ENCODE results near the gene NEDD4. TPM values are rescaled to one million over a fixed set of nuclear protein-coding genes. Genes with fewer than 3 reads are reported as not detected.
A peak's percentile ranks its signal among the peaks of the same experiment; 100 is the strongest.

The NEDD4 gene
- total RNA-seq, 1 experiment from 2014 or later, result 57.7 TPM

GRCh38 chr15:55796321-55796965, 197.0 kb downstream of the NEDD4 start:
- POLR2A ChIA-PET, result interaction anchor here (0.7 to 1.0 kb wide), 3 partner anchors 10 to 147 kb away, joined by 3 to 5 read pairs (median 3); no protein-coding TSS in a partner anchor

GRCh38 chr15:55795031-55795430, 198.4 kb downstream of the NEDD4 start:
- Mint-ChIP-seq H3K27ac (ENCODE audit: low read depth, unreplicated experiment) (no peak overlapping the region), H3K9me3 (ENCODE audit: unreplicated experiment) (no peaks in the 10 kb centered on the region), H3K4me3 (ENCODE audit: unreplicated experiment) (no peak overlapping the region), H3K4me1 (ENCODE audit: insufficient read depth, unreplicated experiment) (peaks cover 29% of the 10 kb centered on the region), H3K27me3 (ENCODE audit: insufficient read depth, unreplicated experiment) (no peaks in the 10 kb centered on the region), H3K36me3 (ENCODE audit: insufficient read depth, unreplicated experiment) (no peaks in the 10 kb centered on the region)
- ChIA-PET POLR2A (interaction anchor here (0.6 to 0.7 kb wide), 2 partner anchors 93 to 121 kb away, joined by 3 to 4 read pairs; no protein-coding TSS in a partner anchor), CTCF (interaction anchor here (1.0 to 1.6 kb wide), 3 partner anchors 20 to 148 kb away, joined by 4 to 6 read pairs (median 5); no protein-coding TSS in a partner anchor)
- no TSS peak for BruUV-seq (replicated peaks)
- no peak for TF ChIP-seq CTCF (IDR thresholded peaks at IDR 0.05; ENCODE audit: unreplicated experiment)
- intact Hi-C loops (cut with micrococcal nuclease), result no loop called here
- no peak for DNase-seq (ENCODE audit: unreplicated experiment)

More at GRCh38 chr15:55796321-55796965, 197.0 kb downstream of the NEDD4 start:
- CTCF ChIA-PET, result interaction anchor here (0.6 to 0.8 kb wide), 4 partner anchors 11 to 1147 kb away, joined by 3 to 4 read pairs (median 4); no protein-coding TSS in a partner anchor
- H3K4me1 Mint-ChIP-seq (ENCODE audit: insufficient read depth, unreplicated experiment), result peaks cover 20% of the 10 kb centered on the region
- H3K27me3 Mint-ChIP-seq (ENCODE audit: insufficient read depth, unreplicated experiment), result no peaks in the 10 kb centered on the region
- BruUV-seq (replicated peaks), result no TSS peak
- no peak for TF ChIP-seq CTCF (IDR thresholded peaks at IDR 0.05; ENCODE audit: unreplicated experiment)
- intact Hi-C loops (cut with micrococcal nuclease), result no loop called here
- DNase-seq (ENCODE audit: unreplicated experiment), result peak; percentile 93
- H3K9me3 Mint-ChIP-seq (ENCODE audit: unreplicated experiment), result no peaks in the 10 kb centered on the region
- H3K27ac Mint-ChIP-seq (ENCODE audit: low read depth, unreplicated experiment), result no peak overlapping the region
- H3K36me3 Mint-ChIP-seq (ENCODE audit: insufficient read depth, unreplicated experiment), result no peaks in the 10 kb centered on the region
- no peak overlapping the region for H3K4me3 Mint-ChIP-seq (ENCODE audit: unreplicated experiment)

GRCh38 chr15:55791551-55792400, 201.6 kb downstream of the NEDD4 start:
- TF ChIP-seq CTCF (IDR thresholded peaks at IDR 0.05; ENCODE audit: unreplicated experiment), result no peak
- Mint-ChIP-seq H3K27ac (ENCODE audit: low read depth, unreplicated experiment) (peak overlapping the region; percentile 96), H3K9me3 (ENCODE audit: unreplicated experiment) (no peaks in the 10 kb centered on the region), H3K4me1 (ENCODE audit: insufficient read depth, unreplicated experiment) (peaks cover 27% of the 10 kb centered on the region), H3K36me3 (ENCODE audit: insufficient read depth, unreplicated experiment) (no peaks in the 10 kb centered on the region), H3K27me3 (ENCODE audit: insufficient read depth, unreplicated experiment) (no peaks in the 10 kb centered on the region), H3K4me3 (ENCODE audit: unreplicated experiment) (no peak overlapping the region)
- ChIA-PET POLR2A (no interaction called here), CTCF (interaction anchor here (1.6 to 2.0 kb wide), 2 partner anchors 10 to 143 kb away, joined by 5 to 7 read pairs; no protein-coding TSS in a partner anchor)
- peak; percentile 78 for DNase-seq (ENCODE audit: unreplicated experiment)
- intact Hi-C loops (cut with micrococcal nuclease), result no loop called here
- BruUV-seq (replicated peaks), result no TSS peak

GRCh38 chr15:55789066-55789660, 204.2 kb downstream of the NEDD4 start:
- ChIA-PET CTCF (interaction anchor here (0.6 to 4.3 kb wide), 6 partner anchors 9 to 140 kb away, joined by 3 to 20 read pairs (median 5); no protein-coding TSS in a partner anchor), POLR2A (no interaction called here)
- Mint-ChIP-seq H3K4me1 (ENCODE audit: insufficient read depth, unreplicated experiment) (peaks cover 16% of the 10 kb centered on the region), H3K27me3 (ENCODE audit: insufficient read depth, unreplicated experiment) (no peaks in the 10 kb centered on the region), H3K9me3 (ENCODE audit: unreplicated experiment) (no peaks in the 10 kb centered on the region), H3K4me3 (ENCODE audit: unreplicated experiment) (no peak overlapping the region), H3K27ac (ENCODE audit: low read depth, unreplicated experiment) (no peak overlapping the region), H3K36me3 (ENCODE audit: insufficient read depth, unreplicated experiment) (no peaks in the 10 kb centered on the region)
- intact Hi-C loops (cut with micrococcal nuclease), result no loop called here
- BruUV-seq (replicated peaks), result no TSS peak
- peak; percentile 46 for DNase-seq (ENCODE audit: unreplicated experiment)
- TF ChIP-seq CTCF (IDR thresholded peaks at IDR 0.05; ENCODE audit: unreplicated experiment), result peak; percentile 71
